K562 (cell line): ENCODE measurements around the gene KLHL22. TPM values are rescaled to one million over a fixed set of nuclear protein-coding genes. Genes with fewer than 3 reads are reported as not detected.
A peak's percentile ranks its signal among the peaks of the same experiment; 100 is the strongest.

Experiments
- ATAC-seq: fragments of 200-7000 bp; cut with Tn5 transposase; 3 replicates; pipeline ENCODE4 v1.9.1; 2020; ENCODE audit warnings: moderate library complexity
- BruUV-seq: library from RNA; stranded (reverse); fragments of 400-500 nt; replicated peaks from 2 replicates; lab custom pipeline; 2021; lab: Mats Ljungman, UMichigan
- CTCF ChIA-PET: fragments of 300-600 bp; formaldehyde crosslinking; extraction: SDS; loops from one replicate; lab custom pipeline; 2021; ENCODE audit warnings: low intra/inter-chr PET ratio; lab: Yijun Ruan, JAX
- POLR2A ChIA-PET: fragments of 300-600, 350-650 bp; sonication (Branson Sonifier 250); formaldehyde crosslinking; extraction: SDS; loops from one replicate; lab custom pipeline; 2021; ENCODE audit warnings: antibody characterized with exemption, inconsistent platforms; lab: Yijun Ruan, JAX
- DNase-seq, 4 experiments: peaks; one replicate each; pipeline versions ENCODE4 v3.0.0 to v3.0.0-alpha.2; 2011 to 2018; ENCODE audit warnings: low spot score in 3 of 4, mixed read lengths in 3 of 4; ENCODE audit errors: extremely low read depth in 1 of 4
- FAIRE-seq: peaks from 2 replicates; lab custom pipeline; 2011; peaks lifted over from hg19 to GRCh38; lab: Jason Lieb, UNC
- H2AFZ ChIP-seq: 2 replicates; pipeline ENCODE4 v1.6.0; 2011; ENCODE audit warnings: low read depth, low read length, control low read depth, inconsistent platforms
- H3K27ac ChIP-seq: fragments of 200-600 bp; 3 replicates; pipeline ENCODE4 v1.8.0; 2011; ENCODE audit warnings: low read depth, mild to moderate bottlenecking, control low read depth, inconsistent platforms, low read length, moderate library complexity, mixed read lengths; ENCODE audit errors: extremely low read depth
- H3K27me3 ChIP-seq, 2 experiments: fragments of 300-600 bp in 1 of 2; 2 replicates in 1 of 2; 3 replicates in 1 of 2; pipeline versions ENCODE4 v1.6.0 to v1.8.0; 2011; ENCODE audit warnings: inconsistent platforms in 2 of 2, low read length in 2 of 2, mild to moderate bottlenecking in 1 of 2, mixed read lengths in 1 of 2, moderate library complexity in 1 of 2; ENCODE audit not compliant: control insufficient read depth in 2 of 2, insufficient read depth in 2 of 2
- H3K36me3 ChIP-seq: fragments of 300-600 bp; 3 replicates; pipeline ENCODE4 v1.8.0; 2011; ENCODE audit warnings: mild to moderate bottlenecking, low read length, inconsistent platforms; ENCODE audit not compliant: control insufficient read depth, insufficient read depth
- H3K4me1 ChIP-seq, 2 experiments: fragments of 200-600 bp in 1 of 2; replicated peaks in 1 of 2; 2 replicates in 1 of 2; 3 replicates in 1 of 2; pipeline versions ENCODE4 v1.5.1 to v1.8.0; 2011; ENCODE audit warnings: inconsistent platforms in 2 of 2, low read length in 2 of 2, mild to moderate bottlenecking in 1 of 2, mixed read lengths in 1 of 2, moderate library complexity in 1 of 2; ENCODE audit not compliant: control insufficient read depth in 2 of 2, insufficient read depth in 2 of 2
- H3K4me2 ChIP-seq: 2 replicates; pipeline ENCODE4 v1.6.1; 2011; ENCODE audit warnings: low read length, control low read depth, inconsistent platforms, mixed read lengths; ENCODE audit not compliant: insufficient read depth
- H3K4me3 ChIP-seq: fragments of 200-600 bp; sonication (generic), shearing (Covaris generic); 2 replicates; pipeline ENCODE4 v1.5.1; 2016; ENCODE audit warnings: control low read depth, inconsistent platforms
- H3K79me2 ChIP-seq: fragments of 200-600 bp; 3 replicates; pipeline ENCODE4 v1.8.0; 2011; ENCODE audit warnings: low read length, inconsistent platforms; ENCODE audit not compliant: control insufficient read depth, insufficient read depth
- H3K9ac ChIP-seq, 2 experiments: 2 replicates each; pipeline versions ENCODE4 v1.6.0 to v1.6.1; 2011; ENCODE audit warnings: low read depth in 2 of 2, low read length in 2 of 2, control low read depth in 1 of 2, inconsistent platforms in 1 of 2, mild to moderate bottlenecking in 1 of 2, mixed read lengths in 1 of 2; ENCODE audit not compliant: insufficient read depth in 1 of 2
- H3K9me1 ChIP-seq: one replicate; pipeline ENCODE4 v1.6.0; 2011; ENCODE audit warnings: inconsistent platforms, mild to moderate bottlenecking, low read length, moderate library complexity; ENCODE audit not compliant: control insufficient read depth, insufficient read depth
- H3K9me3 ChIP-seq: replicated peaks from 2 replicates; pipeline ENCODE4 v1.5.1; 2011; ENCODE audit warnings: low read depth, low read length, inconsistent platforms; ENCODE audit not compliant: control insufficient read depth, insufficient read depth
- H4K20me1 ChIP-seq: replicated peaks from 2 replicates; pipeline ENCODE4 v1.6.1; 2011; ENCODE audit warnings: low read length, inconsistent platforms, mixed read lengths; ENCODE audit not compliant: control insufficient read depth, insufficient read depth
- AFF4 ChIP-seq: sonication (generic); formaldehyde crosslinking; IDR thresholded peaks from 2 replicates; pipeline ENCODE4 v1.8.0; 2023; ENCODE audit warnings: mild to moderate bottlenecking, missing genetic modification reagents
- CSDE1 ChIP-seq, 2 experiments: fragments of 450-650 bp; IDR thresholded peaks; 2 replicates each; pipeline ENCODE4 v1.6.1; 2016; ENCODE audit warnings: mild to moderate bottlenecking in 1 of 2
- E2F4 ChIP-seq: sonication (generic); formaldehyde crosslinking; IDR thresholded peaks from 2 replicates; pipeline ENCODE4 v1.8.0; 2022; ENCODE audit warnings: mild to moderate bottlenecking, low read depth, missing genetic modification reagents
- MCM5 ChIP-seq: fragments of 450-650 bp; IDR thresholded peaks from 2 replicates; pipeline ENCODE4 v1.6.1; 2016; ENCODE audit warnings: low read depth
- MLX ChIP-seq, 2 experiments: fragments of 450-650 bp in 1 of 2; sonication (generic) in 1 of 2; formaldehyde crosslinking; conservative IDR thresholded peaks; 2 replicates each; pipeline versions ENCODE4 v1.4.0 to v1.8.1; 2020 to 2022; ENCODE audit warnings: mild to moderate bottlenecking in 1 of 2, missing genetic modification reagents in 1 of 2
- NKRF ChIP-seq: fragments of 450-650 bp; IDR thresholded peaks from 2 replicates; pipeline ENCODE4 v1.6.1; 2016; ENCODE audit warnings: borderline replicate concordance
- RBFOX2 ChIP-seq: fragments of 200-400 bp; formaldehyde crosslinking; IDR thresholded peaks from 2 replicates; pipeline ENCODE4 v1.6.1; 2017; ENCODE audit warnings: low read depth, mild to moderate bottlenecking, low read length, moderate library complexity
- RHOXF2B ChIP-seq: fragments of 250-450 bp; sonication (Bioruptor Pico); conservative IDR thresholded peaks from 2 replicates; pipeline ENCODE4 v1.5.1; 2021
- USF2 ChIP-seq: sonication (generic); formaldehyde crosslinking; IDR thresholded peaks from 2 replicates; pipeline ENCODE4 v1.5.0; 2020; ENCODE audit warnings: missing genetic modification reagents
- ZBTB8A ChIP-seq: fragments of 450-650 bp; IDR thresholded peaks from 2 replicates; pipeline ENCODE4 v1.6.1; 2018; ENCODE audit warnings: mild to moderate bottlenecking, moderate library complexity; ENCODE audit not compliant: partially characterized antibody
- ZNF561 ChIP-seq: fragments of 450-650 bp; formaldehyde crosslinking; conservative IDR thresholded peaks from 2 replicates; pipeline ENCODE4 v1.4.0; 2020; ENCODE audit warnings: mild to moderate bottlenecking, moderate library complexity
- ZNF695 ChIP-seq: fragments of 450-650 bp; formaldehyde crosslinking; IDR thresholded peaks from 2 replicates; pipeline ENCODE4 v1.4.0; 2020; ENCODE audit warnings: mild to moderate bottlenecking, moderate library complexity
- WGBS: fragments of 100-300 bp; shearing (Covaris generic); methylation state at CpG from one replicate; pipeline ENCODE4 v1.1.6; 2016; ENCODE audit warnings: low coverage, mixed read lengths; ENCODE audit not compliant: insufficient coverage; ENCODE audit errors: missing lambda C conversion rate; 5-methylcytosine and 5-hydroxymethylcytosine counted together
- in situ Hi-C: fragments of 300-500 bp; cut with MboI; formaldehyde crosslinking; loops from 4 replicates; pipeline ENCODE4 v1.15.0; 2018; ENCODE audit warnings: inconsistent platforms, mixed read lengths
- intact Hi-C: fragments of 100-400 bp; cut with micrococcal nuclease; formaldehyde crosslinking; loops from 2 replicates; pipeline ENCODE4 v1.14.2; 2022
- polyA plus RNA-seq, 8 experiments: library from polyadenylated mRNA; depleted of rRNA in 4 of 8; stranded (reverse) in 5 of 8; unstranded in 3 of 8; fragments of >200 nt; fragmentation: Nextera tagmentation in 2 of 8; fragmentation: Illumina TruSeq in 1 of 8; extraction: Ambion mirVana in 2 of 8; extraction: Trizol in 1 of 8; gene quantifications; 2 replicates each; pipeline versions ENCODE4 v1.2.1 to v1.2.3, GENCODE V29; 2011 to 2014; ENCODE audit warnings: inconsistent platforms in 1 of 8, missing spikeins in 1 of 8
- total RNA-seq, 7 experiments: library from RNA; depleted of rRNA in 6 of 7; stranded (reverse); fragments of >200 nt in 6 of 7; fragmentation: Illumina TruSeq in 2 of 7; extraction: Trizol in 2 of 7; gene quantifications; 2 replicates each; pipeline versions ENCODE4 v1.2.1 to v1.2.3, GENCODE V29; 2011 to 2021; ENCODE audit warnings: low replicate concordance in 1 of 7

Gene KLHL22
- total and polyA plus RNA-seq, 9 of the 15 experiments (the other 6 are each of a cell fraction or from before 2014, with no cell fraction given) = 1.3 to 25.6 (median 15.2) TPM

- Histone ChIP-seq H3K27ac (no peak overlapping the region), H3K4me1 (peaks cover 7 to 8% of the 10 kb centered on the region in 2 experiments), H4K20me1 (no peaks in the 10 kb centered on the region), H3K79me2 (no peaks in the 10 kb centered on the region), H3K9ac (peak overlapping the region in 1 of 2 experiments; percentile 23; a peak in 2 of 4 replicates), H3K9me1 (peaks cover 3% of the 10 kb centered on the region), H3K36me3 (peaks cover 45% of the 10 kb centered on the region; the same call in 2 of the 3 replicates), H3K4me2 (no peak overlapping the region), H3K9me3 (no peaks in the 10 kb centered on the region), H3K4me3 (no peak overlapping the region), H2AFZ (no peak overlapping the region), H3K27me3 (no peaks in the 10 kb centered on the region)
- ChIA-PET POLR2A (interaction anchor here (0.5 to 8.9 kb wide), 17 partner anchors 9 to 249 kb away, joined by 3 to 84 read pairs (median 4); partner anchors contain the start of gene ZNF74), CTCF (no interaction called here)
- 63% methylated on average over 3 of the region's 3 CpGs for WGBS
- intact Hi-C loops (no loop called here), in situ Hi-C loops (loop anchor here (25.0 kb wide), 2 partner anchors 279 to 1871 kb away; partner anchors contain the start of gene TMEM191B)
- no TSS peak for BruUV-seq
- DNase-seq = peak in 1 of 4 experiments; percentile 54
- FAIRE-seq = no peak
- peak; percentile 6; the same call in 1 of the 3 replicates for ATAC-seq
- TF ChIP-seq CSDE1 (IDR thresholded peaks at IDR 0.05) = no peak
- no peak for TF ChIP-seq RHOXF2B
- 0 out of 2 replicates have a peak, but pooled peaks have one; percentile 14 for TF ChIP-seq E2F4 (CRISPR knock-in tag)
- TF ChIP-seq AFF4 (CRISPR knock-in tag) = no peak
- TF ChIP-seq MCM5 = no peak
- TF ChIP-seq MLX (CRISPR knock-in tag; conservative IDR thresholded peaks at IDR 0.05) = no peak
- no peak for TF ChIP-seq NKRF
- TF ChIP-seq USF2 (CRISPR knock-in tag) = peak; percentile 14; the same call in 1 of the 2 replicates
- TF ChIP-seq ZNF561 (CRISPR knock-in tag) = no peak
- TF ChIP-seq ZBTB8A = no peak
- TF ChIP-seq ZNF695 (CRISPR knock-in tag) = 0 out of 2 replicates have a peak, but pooled peaks have one; percentile 34
- TF ChIP-seq RBFOX2 = peak; percentile 15; the same call in 1 of the 2 replicates
Observed at GRCh38 chr22:20407829-20408228, 87.8 kb downstream of the KLHL22 start.
